ENCODE data around the gene PAX9. TPM values are rescaled to one million over a fixed set of nuclear protein-coding genes. Genes with fewer than 3 reads are reported as not detected.

The PAX9 gene
- total RNA-seq, 4 donors from 2014 or later: 0.26 to 0.98 (median 0.29) TPM; not detected in 1

DNA sequence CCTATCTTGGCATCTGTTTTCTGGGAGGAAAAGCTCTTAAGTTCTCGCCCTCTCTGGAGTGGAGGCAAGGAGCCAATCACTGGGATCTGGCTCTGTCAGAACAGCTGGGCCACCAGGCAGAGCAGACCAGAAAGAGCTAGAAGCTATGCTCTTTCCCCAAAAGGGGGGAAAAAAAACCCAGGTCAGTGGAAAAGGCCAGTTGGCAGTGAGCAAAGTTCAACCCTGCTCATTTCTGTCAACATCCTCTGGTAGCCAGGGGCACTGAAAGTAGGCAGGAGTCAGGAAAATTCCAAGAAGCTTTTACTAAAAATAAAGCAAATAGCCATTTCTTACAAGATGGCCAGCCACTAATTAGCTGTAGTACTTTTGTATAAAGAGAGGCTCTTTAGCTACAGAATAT, 36.6 kb upstream of the PAX9 start:
- H3K9me3 ChIP-seq: no peaks in the 10 kb centered on the region
- H3K4me1 ChIP-seq: no peaks in the 10 kb centered on the region
- H3K27me3 ChIP-seq: peaks cover 0 to 4% of the 10 kb centered on the region in 2 donors
- no peak for TF ChIP-seq POLR2A (IDR thresholded peaks at IDR 0.05)
- no peak for TF ChIP-seq CTCF (IDR thresholded peaks at IDR 0.05)
- no peak for DNase-seq
- no peak overlapping the region for H3K4me3 ChIP-seq
- no peak overlapping the region for H3K27ac ChIP-seq
- no peaks in the 10 kb centered on the region for H3K36me3 ChIP-seq
- intact Hi-C loops (cut with DNase I; ENCODE audit: low total_unique reads): no loop called here

DNA sequence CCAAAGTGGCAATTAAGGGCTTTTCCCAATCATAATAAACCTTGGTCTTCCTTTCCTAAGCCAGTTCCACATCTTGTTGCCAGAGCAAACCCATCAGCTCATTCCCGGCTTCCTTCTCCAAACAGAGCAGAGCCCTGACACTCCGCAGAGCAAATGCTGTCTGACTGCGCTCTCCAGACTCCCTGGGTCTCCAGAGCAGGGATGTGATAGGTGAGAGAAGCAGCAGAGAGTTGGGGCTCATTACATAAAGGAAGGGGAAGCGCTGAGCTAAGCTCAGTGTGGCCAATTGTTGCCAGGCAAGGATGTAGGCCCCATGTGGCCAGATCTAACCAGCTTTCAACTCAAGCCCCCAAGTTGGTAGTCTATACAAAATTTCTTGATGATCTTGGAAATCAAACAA, 36.2 kb upstream of the PAX9 start:
- intact Hi-C loops (cut with DNase I; ENCODE audit: low total_unique reads): no loop called here
- H3K27ac ChIP-seq: no peak overlapping the region
- H3K4me3 ChIP-seq: no peak overlapping the region
- no peak for DNase-seq
- no peaks in the 10 kb centered on the region for H3K4me1 ChIP-seq
- TF ChIP-seq CTCF (IDR thresholded peaks at IDR 0.05): no peak
- no peak for TF ChIP-seq POLR2A (IDR thresholded peaks at IDR 0.05)
- peaks cover 0 to 2% of the 10 kb centered on the region in 2 donors for H3K27me3 ChIP-seq
- H3K9me3 ChIP-seq: no peaks in the 10 kb centered on the region
- H3K36me3 ChIP-seq: no peaks in the 10 kb centered on the region

DNA sequence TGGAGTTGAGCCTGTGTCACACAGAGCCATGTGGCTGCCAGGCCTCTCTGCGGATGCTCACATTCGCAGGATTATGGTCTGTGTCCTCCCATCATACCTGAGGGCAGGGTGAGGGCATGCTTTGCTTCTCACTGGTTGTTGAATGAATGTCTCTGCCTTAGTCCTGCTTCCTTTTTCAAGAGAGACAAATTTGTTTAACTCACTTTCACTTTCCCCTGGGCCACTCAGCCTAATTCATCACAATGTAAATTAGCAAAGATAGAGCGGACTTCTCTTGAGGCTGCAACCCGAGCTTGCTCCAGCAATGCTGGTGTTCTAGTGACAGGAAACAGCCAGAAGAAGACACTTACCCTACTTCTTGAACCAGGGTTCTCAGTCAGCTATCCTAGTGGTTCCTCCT, 35.5 kb upstream of the PAX9 start:
- TF ChIP-seq CTCF (IDR thresholded peaks at IDR 0.05): no peak
- TF ChIP-seq POLR2A (IDR thresholded peaks at IDR 0.05): no peak
- intact Hi-C loops (cut with DNase I; ENCODE audit: low total_unique reads): no loop called here
- Histone ChIP-seq H3K27me3 (no peaks in the 10 kb centered on the region), H3K4me1 (no peaks in the 10 kb centered on the region), H3K9me3 (no peaks in the 10 kb centered on the region), H3K27ac (no peak overlapping the region), H3K4me3 (no peak overlapping the region), H3K36me3 (no peaks in the 10 kb centered on the region)
- DNase-seq: no peak

GRCh38 chr14:36627981-36628380, 33.7 kb upstream of the PAX9 start:
- Histone ChIP-seq H3K27ac (no peak overlapping the region), H3K36me3 (no peaks in the 10 kb centered on the region), H3K4me1 (no peaks in the 10 kb centered on the region), H3K4me3 (no peak overlapping the region), H3K27me3 (no peaks in the 10 kb centered on the region), H3K9me3 (no peaks in the 10 kb centered on the region)
- TF ChIP-seq CTCF (IDR thresholded peaks at IDR 0.05) (no peak), POLR2A (IDR thresholded peaks at IDR 0.05) (no peak)
- intact Hi-C loops (cut with DNase I; ENCODE audit: low total_unique reads): no loop called here
- no peak for DNase-seq

DNA sequence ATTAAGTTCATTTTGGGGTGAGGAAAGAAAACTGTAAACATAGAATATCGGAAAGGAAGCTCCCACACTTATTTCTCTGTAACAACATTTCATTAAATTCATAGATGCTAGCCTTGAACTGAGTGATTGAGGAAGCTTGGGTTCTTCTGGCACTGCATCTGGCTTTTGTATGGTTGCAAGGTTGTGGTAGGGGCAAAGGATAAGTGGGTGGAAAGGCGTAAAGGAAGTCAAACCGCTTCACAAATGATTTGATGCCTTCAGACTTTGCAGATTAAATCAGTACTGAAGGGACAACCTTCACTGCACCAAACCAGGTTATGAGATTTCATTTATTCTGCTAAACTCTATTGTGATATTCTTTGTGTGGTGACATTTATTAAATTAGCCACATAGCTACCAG, 28.1 kb upstream of the PAX9 start:
- Histone ChIP-seq H3K27me3 (no peaks in the 10 kb centered on the region), H3K4me1 (no peaks in the 10 kb centered on the region), H3K36me3 (no peaks in the 10 kb centered on the region), H3K9me3 (no peaks in the 10 kb centered on the region), H3K4me3 (no peak overlapping the region), H3K27ac (no peak overlapping the region)
- no peak for DNase-seq
- TF ChIP-seq CTCF (IDR thresholded peaks at IDR 0.05) (no peak), POLR2A (IDR thresholded peaks at IDR 0.05) (no peak)
- intact Hi-C loops (cut with DNase I; ENCODE audit: low total_unique reads): no loop called here

Measured in uterus (tissue), 4 donors.